ENCODE data around the gene DIP2C. TPM values are rescaled to one million over a fixed set of nuclear protein-coding genes. Genes with fewer than 3 reads are reported as not detected.
"Not testable (repeated sequence)": the region's sequence is repeated elsewhere in the genome, so short reads cannot be mapped to it uniquely, and the experiment has no call there.

DIP2C gene
- total and polyA plus RNA-seq, 2 donors (not counting 1 experiment from before 2014, with no cell fraction given): 1.3 to 1.9 TPM

DNA sequence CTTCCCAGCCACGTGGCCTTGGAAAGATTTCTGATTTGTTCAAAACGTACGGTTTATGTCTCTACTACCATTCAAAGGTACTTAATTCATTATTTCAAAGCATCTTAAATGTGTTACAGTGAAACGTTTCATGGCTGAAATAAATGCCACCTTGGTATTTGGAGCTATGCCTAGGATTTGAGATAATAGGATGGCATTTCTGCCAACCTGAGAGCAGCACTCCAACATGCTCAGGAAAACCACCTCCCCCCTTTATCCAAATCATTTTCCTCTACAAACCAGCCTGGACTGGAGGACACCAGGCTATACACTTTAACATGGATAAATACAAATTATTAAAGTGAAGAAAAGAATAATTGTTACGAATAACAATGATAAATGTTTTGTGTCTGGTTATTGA, 293.4 kb downstream of the DIP2C start:
- Histone ChIP-seq H3K4me1 (ENCODE audit: control insufficient read depth in 2 of 2, insufficient read depth in 2 of 2, low read length in 2 of 2) (no peaks in the 10 kb centered on the region), H2AFZ (ENCODE audit: insufficient read depth, low read depth, low read length, poor library complexity, severe bottlenecking) (no peak overlapping the region), H4K20me1 (ENCODE audit: control insufficient read depth, insufficient read depth, low read length, poor library complexity, severe bottlenecking) (no peaks in the 10 kb centered on the region), H3K27ac (ENCODE audit: low read length in 2 of 2) (no peak overlapping the region), H3K27me3 (replicated peaks in 1 of 4; ENCODE audit: control extremely low read depth in 1 of 4, control insufficient read depth in 3 of 4, insufficient read depth in 4 of 4, low read length in 3 of 4) (no peaks in the 10 kb centered on the region), H3K9ac (ENCODE audit: low read length) (no peak overlapping the region), H3K4me3 (ENCODE audit: control extremely low read depth in 1 of 5, extremely low read depth in 1 of 5, insufficient read depth in 1 of 5, low read depth in 2 of 5, low read length in 4 of 5) (no peak overlapping the region), H3K36me3 (replicated peaks in 1 of 2; ENCODE audit: control extremely low read depth in 1 of 2, control insufficient read depth in 1 of 2, extremely low read depth in 1 of 2, insufficient read depth in 2 of 2, low read length in 1 of 2) (no peaks in the 10 kb centered on the region), H3K4me2 (replicated peaks; ENCODE audit: low read depth, low read length, poor library complexity, severe bottlenecking) (no peak overlapping the region), H3K9me3 (ENCODE audit: control extremely low read depth in 1 of 3, control insufficient read depth in 2 of 3, insufficient read depth in 1 of 3, low read length in 2 of 3) (no peaks in the 10 kb centered on the region), H3K79me2 (ENCODE audit: control insufficient read depth, insufficient read depth, low read length) (no peaks in the 10 kb centered on the region)
- no peak overlapping the region for H3K4me3 Mint-ChIP-seq
- TF ChIP-seq EZH2 (IDR thresholded peaks at IDR 0.05; ENCODE audit: borderline replicate concordance, insufficient read depth, low read depth, low read length, poor library complexity, severe bottlenecking): no peak
- TF ChIP-seq, protein P1, sequence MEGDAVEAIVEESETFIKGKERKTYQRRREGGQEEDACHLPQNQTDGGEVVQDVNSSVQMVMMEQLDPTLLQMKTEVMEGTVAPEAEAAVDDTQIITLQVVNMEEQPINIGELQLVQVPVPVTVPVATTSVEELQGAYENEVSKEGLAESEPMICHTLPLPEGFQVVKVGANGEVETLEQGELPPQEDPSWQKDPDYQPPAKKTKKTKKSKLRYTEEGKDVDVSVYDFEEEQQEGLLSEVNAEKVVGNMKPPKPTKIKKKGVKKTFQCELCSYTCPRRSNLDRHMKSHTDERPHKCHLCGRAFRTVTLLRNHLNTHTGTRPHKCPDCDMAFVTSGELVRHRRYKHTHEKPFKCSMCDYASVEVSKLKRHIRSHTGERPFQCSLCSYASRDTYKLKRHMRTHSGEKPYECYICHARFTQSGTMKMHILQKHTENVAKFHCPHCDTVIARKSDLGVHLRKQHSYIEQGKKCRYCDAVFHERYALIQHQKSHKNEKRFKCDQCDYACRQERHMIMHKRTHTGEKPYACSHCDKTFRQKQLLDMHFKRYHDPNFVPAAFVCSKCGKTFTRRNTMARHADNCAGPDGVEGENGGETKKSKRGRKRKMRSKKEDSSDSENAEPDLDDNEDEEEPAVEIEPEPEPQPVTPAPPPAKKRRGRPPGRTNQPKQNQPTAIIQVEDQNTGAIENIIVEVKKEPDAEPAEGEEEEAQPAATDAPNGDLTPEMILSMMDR (IDR thresholded peaks at IDR 0.05): no peak
- H3K9me3 Mint-ChIP-seq (ENCODE audit: insufficient read depth): no peaks in the 10 kb centered on the region
- H3K4me1 Mint-ChIP-seq: peaks cover 4% of the 10 kb centered on the region
- H3K27ac Mint-ChIP-seq: no peak overlapping the region
- ATAC-seq (ENCODE audit: low read depth) (no peak), DNase-seq (no peak)
- POLR2A ChIA-PET: no interaction called here
- intact Hi-C loops (cut with micrococcal nuclease): no loop called here
- CTCF ChIA-PET: no interaction called here
- no peaks in the 10 kb centered on the region for H3K27me3 Mint-ChIP-seq
- no CpG with 5 or more reads among the region's 5 CpGs for WGBS (ENCODE audit: insufficient coverage)

DNA sequence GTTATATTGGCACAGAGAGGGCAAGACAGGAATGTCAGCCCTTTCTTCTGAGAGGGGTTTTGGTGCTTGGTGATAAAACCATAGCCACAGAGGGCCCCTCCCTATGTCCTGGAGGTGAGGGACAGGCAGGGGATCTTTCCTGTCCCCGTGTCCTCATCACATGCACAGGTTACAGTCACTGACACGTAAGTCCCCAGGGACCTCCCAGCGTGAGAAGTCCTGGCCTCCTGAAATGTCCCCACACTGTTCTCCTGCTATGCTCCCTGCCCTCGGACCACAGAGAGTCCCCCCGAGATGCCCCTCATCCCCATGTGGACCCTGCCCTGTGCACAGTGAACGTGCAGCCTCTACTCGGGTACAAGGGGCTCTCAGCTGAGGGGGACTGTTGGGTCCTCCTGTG, 293.8 kb downstream of the DIP2C start:
- no peak overlapping the region for H3K9ac ChIP-seq (ENCODE audit: low read length)
- 90% methylated on average over 5 of the region's 7 CpGs for WGBS (ENCODE audit: insufficient coverage)
- H3K4me2 ChIP-seq (replicated peaks; ENCODE audit: low read depth, low read length, poor library complexity, severe bottlenecking): no peak overlapping the region
- no peaks in the 10 kb centered on the region for H3K4me1 ChIP-seq (ENCODE audit: control insufficient read depth in 2 of 2, insufficient read depth in 2 of 2, low read length in 2 of 2)
- TF ChIP-seq EZH2 (IDR thresholded peaks at IDR 0.05; ENCODE audit: borderline replicate concordance, insufficient read depth, low read depth, low read length, poor library complexity, severe bottlenecking): no peak
- TF ChIP-seq, protein P1 (IDR thresholded peaks at IDR 0.05): no peak
- H2AFZ ChIP-seq (ENCODE audit: insufficient read depth, low read depth, low read length, poor library complexity, severe bottlenecking): no peak overlapping the region
- H3K36me3 ChIP-seq (replicated peaks in 1 of 2; ENCODE audit: control extremely low read depth in 1 of 2, control insufficient read depth in 1 of 2, extremely low read depth in 1 of 2, insufficient read depth in 2 of 2, low read length in 1 of 2): no peaks in the 10 kb centered on the region
- intact Hi-C loops (cut with micrococcal nuclease): no loop called here
- ATAC-seq (ENCODE audit: low read depth) (no peak), DNase-seq (no peak)
- peaks cover 4% of the 10 kb centered on the region for H3K4me1 Mint-ChIP-seq
- no peak overlapping the region for H3K4me3 ChIP-seq (ENCODE audit: control extremely low read depth in 1 of 5, extremely low read depth in 1 of 5, insufficient read depth in 1 of 5, low read depth in 2 of 5, low read length in 4 of 5)
- no peaks in the 10 kb centered on the region for H3K27me3 Mint-ChIP-seq
- no peaks in the 10 kb centered on the region for H4K20me1 ChIP-seq (ENCODE audit: control insufficient read depth, insufficient read depth, low read length, poor library complexity, severe bottlenecking)
- H3K4me3 Mint-ChIP-seq: no peak overlapping the region
- CTCF ChIA-PET: no interaction called here
- H3K9me3 Mint-ChIP-seq (ENCODE audit: insufficient read depth): no peaks in the 10 kb centered on the region
- H3K27ac ChIP-seq (ENCODE audit: low read length in 2 of 2): no peak overlapping the region
- H3K27ac Mint-ChIP-seq: no peak overlapping the region
- H3K9me3 ChIP-seq (ENCODE audit: control extremely low read depth in 1 of 3, control insufficient read depth in 2 of 3, insufficient read depth in 1 of 3, low read length in 2 of 3): no peaks in the 10 kb centered on the region
- H3K79me2 ChIP-seq (ENCODE audit: control insufficient read depth, insufficient read depth, low read length): no peaks in the 10 kb centered on the region
- POLR2A ChIA-PET: no interaction called here
- no peaks in the 10 kb centered on the region for H3K27me3 ChIP-seq (replicated peaks in 1 of 4; ENCODE audit: control extremely low read depth in 1 of 4, control insufficient read depth in 3 of 4, insufficient read depth in 4 of 4, low read length in 3 of 4)

DNA sequence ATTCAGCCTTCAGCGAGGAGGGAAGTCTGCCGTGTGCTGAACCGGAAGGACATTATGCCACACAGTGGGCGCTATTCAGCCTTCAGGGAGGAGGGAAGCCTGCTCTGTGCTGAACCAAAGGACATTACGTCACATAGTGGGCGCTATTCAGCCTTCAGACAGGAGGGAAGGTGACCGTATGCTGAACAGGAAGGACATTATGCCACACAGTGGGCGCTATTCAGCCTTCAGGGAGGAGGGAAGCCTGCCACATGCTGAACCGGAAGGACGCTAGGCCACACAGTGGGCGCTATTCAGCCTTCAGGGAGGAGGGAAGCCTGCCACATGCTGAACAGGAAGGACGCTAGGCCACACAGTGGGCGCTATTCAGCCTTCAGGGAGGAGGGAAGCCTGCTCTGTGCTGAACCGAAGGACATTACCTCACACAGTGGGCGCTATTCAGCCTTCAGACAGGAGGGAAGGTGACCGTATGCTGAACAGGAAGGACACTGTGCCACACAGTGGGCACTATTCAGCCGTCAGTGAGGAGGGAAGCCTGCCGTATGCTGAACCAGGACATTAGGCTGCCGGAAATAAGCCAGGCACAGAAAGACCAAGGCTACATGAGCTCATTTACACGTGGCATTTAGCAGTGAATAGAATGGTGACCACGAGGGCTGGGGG, 294.9 kb downstream of the DIP2C start:
- intact Hi-C loops (cut with micrococcal nuclease); H3K4me3 Mint-ChIP-seq: not testable (repeated sequence)

More for the DNA sequence above, 294.9 kb downstream of the DIP2C start:
- H3K4me1 ChIP-seq (ENCODE audit: control insufficient read depth in 2 of 2, insufficient read depth in 2 of 2, low read length in 2 of 2); H3K4me1 Mint-ChIP-seq; ATAC-seq (ENCODE audit: low read depth); H4K20me1 ChIP-seq (ENCODE audit: control insufficient read depth, insufficient read depth, low read length, poor library complexity, severe bottlenecking); CTCF ChIA-PET; H3K27me3 ChIP-seq (replicated peaks in 1 of 4; ENCODE audit: control extremely low read depth in 1 of 4, control insufficient read depth in 3 of 4, insufficient read depth in 4 of 4, low read length in 3 of 4); H3K27ac Mint-ChIP-seq; H3K9me3 Mint-ChIP-seq (ENCODE audit: insufficient read depth); H3K79me2 ChIP-seq (ENCODE audit: control insufficient read depth, insufficient read depth, low read length); H3K9ac ChIP-seq (ENCODE audit: low read length); H3K27ac ChIP-seq (ENCODE audit: low read length in 2 of 2); H3K9me3 ChIP-seq (ENCODE audit: control extremely low read depth in 1 of 3, control insufficient read depth in 2 of 3, insufficient read depth in 1 of 3, low read length in 2 of 3); H3K36me3 ChIP-seq (replicated peaks in 1 of 2; ENCODE audit: control extremely low read depth in 1 of 2, control insufficient read depth in 1 of 2, extremely low read depth in 1 of 2, insufficient read depth in 2 of 2, low read length in 1 of 2); H3K4me2 ChIP-seq (replicated peaks; ENCODE audit: low read depth, low read length, poor library complexity, severe bottlenecking); H3K4me3 ChIP-seq (ENCODE audit: control extremely low read depth in 1 of 5, extremely low read depth in 1 of 5, insufficient read depth in 1 of 5, low read depth in 2 of 5, low read length in 4 of 5); H3K27me3 Mint-ChIP-seq; DNase-seq: not testable (repeated sequence)
- H2AFZ ChIP-seq (ENCODE audit: insufficient read depth, low read depth, low read length, poor library complexity, severe bottlenecking): peak overlapping the region; percentile 33
- POLR2A ChIA-PET: interaction anchor here (0.6 kb wide), 1 partner anchor 92 kb away, joined by 4 read pairs; no protein-coding TSS in a partner anchor
- WGBS (ENCODE audit: insufficient coverage): 75% methylated on average over 18 of the region's 21 CpGs
